ENCODE data around the gene ZBTB7C. TPM values are rescaled to one million over a fixed set of nuclear protein-coding genes. Genes with fewer than 3 reads are reported as not detected.

ZBTB7C gene
- total RNA-seq, 6 experiments from 2014 or later = not detected

DNA sequence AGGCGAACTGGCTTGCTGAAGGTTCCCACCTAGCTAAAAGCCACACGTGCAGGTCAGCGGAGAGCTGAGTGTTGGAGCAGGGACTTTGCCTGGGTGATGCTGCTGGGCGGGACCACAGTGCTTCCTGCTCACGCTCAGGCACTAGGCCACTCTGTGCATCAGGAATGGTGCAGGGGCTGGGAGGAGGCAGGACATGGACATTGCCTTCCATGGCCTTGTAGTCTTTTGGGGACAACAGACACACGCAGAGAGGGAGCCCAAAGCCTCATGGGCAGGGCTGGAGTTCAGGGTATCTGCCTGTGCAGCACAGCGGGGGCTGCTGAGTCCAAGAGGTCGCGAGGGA, 207.2 kb downstream of the ZBTB7C start:
- H3K27me3 Mint-ChIP-seq (ENCODE audit: insufficient read depth) = peaks cover 29% of the 10 kb centered on the region
- no peak overlapping the region for H3K4me3 Mint-ChIP-seq
- H3K4me1 Mint-ChIP-seq (ENCODE audit: low read depth) = no peaks in the 10 kb centered on the region
- TF ChIP-seq, protein P1, sequence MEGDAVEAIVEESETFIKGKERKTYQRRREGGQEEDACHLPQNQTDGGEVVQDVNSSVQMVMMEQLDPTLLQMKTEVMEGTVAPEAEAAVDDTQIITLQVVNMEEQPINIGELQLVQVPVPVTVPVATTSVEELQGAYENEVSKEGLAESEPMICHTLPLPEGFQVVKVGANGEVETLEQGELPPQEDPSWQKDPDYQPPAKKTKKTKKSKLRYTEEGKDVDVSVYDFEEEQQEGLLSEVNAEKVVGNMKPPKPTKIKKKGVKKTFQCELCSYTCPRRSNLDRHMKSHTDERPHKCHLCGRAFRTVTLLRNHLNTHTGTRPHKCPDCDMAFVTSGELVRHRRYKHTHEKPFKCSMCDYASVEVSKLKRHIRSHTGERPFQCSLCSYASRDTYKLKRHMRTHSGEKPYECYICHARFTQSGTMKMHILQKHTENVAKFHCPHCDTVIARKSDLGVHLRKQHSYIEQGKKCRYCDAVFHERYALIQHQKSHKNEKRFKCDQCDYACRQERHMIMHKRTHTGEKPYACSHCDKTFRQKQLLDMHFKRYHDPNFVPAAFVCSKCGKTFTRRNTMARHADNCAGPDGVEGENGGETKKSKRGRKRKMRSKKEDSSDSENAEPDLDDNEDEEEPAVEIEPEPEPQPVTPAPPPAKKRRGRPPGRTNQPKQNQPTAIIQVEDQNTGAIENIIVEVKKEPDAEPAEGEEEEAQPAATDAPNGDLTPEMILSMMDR (IDR thresholded peaks at IDR 0.05) = no peak
- no peak overlapping the region for H3K27ac Mint-ChIP-seq
- H3K36me3 Mint-ChIP-seq (ENCODE audit: low read depth) = no peaks in the 10 kb centered on the region
- no peaks in the 10 kb centered on the region for H3K9me3 Mint-ChIP-seq
- no peak for DNase-seq

DNA sequence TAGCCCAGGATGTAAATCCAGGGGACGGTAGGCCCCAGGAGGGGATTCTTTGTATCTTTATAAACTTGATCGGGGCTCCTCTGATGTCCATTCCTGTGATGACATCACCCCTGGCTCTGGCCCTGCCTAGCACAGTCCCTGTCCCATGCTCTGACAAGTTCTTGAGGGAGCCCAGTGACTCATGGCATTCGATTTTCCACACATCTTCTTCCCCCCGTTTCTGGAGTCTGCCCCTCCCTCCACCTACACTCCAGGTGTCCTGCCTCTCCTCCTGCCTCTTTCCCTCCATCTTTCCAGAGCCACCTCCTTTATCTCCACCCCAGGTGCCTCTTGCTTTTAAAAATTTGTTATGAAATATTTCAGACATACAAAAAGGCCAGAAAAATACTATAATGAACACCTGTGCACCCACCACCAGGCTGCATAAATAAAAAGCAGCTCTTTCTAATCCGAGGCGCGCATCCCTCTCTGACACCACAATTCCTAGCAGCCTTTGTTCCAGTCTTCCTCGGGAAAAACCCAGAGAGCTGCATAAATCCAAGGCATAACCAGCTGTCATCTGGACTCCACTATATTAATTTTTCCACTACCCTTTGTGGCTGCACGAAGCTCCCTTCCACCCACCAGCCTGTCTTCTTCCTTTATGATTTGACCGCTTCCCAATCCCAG, 207.7 kb downstream of the ZBTB7C start:
- peaks cover 31% of the 10 kb centered on the region for H3K27me3 Mint-ChIP-seq (ENCODE audit: insufficient read depth)

DNA sequence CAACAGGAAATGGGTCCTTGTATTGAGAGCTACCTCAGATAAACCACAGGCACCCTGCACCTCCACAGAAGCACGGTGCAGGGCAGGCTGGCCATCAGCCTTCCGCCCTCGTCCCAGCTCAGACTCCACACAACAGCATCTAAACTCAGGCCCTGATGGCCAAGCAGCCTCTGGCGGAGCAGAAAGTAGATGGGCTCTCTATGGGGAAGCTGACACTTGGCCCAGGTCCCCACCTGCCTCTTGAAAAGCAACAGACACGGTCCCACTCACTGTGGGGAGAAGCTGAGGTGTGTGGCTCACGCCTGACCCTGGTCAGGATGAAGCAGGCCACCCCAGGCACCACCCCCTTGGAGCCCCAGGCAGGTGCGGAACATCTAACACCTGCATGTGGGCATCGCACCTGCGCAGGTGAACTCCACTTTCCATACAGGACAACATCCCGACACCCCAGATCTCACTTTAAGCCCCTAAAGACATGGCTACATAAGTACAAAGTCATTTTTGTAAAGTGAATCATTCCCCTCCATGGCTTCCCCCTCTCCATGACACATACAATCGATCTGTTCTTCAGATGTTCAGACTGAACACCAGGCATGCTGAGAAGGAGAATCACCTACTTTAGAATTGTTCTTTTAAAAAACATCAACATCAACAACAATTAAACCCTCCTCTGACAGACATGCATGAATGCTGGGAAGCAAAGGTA, 208.4 kb downstream of the ZBTB7C start:
- H3K9me3 Mint-ChIP-seq = no peaks in the 10 kb centered on the region
- no peak for DNase-seq
- TF ChIP-seq, protein P1 (IDR thresholded peaks at IDR 0.05) = no peak
- no peak overlapping the region for H3K4me3 Mint-ChIP-seq
- no peaks in the 10 kb centered on the region for H3K36me3 Mint-ChIP-seq (ENCODE audit: low read depth)
- peaks cover 33% of the 10 kb centered on the region for H3K27me3 Mint-ChIP-seq (ENCODE audit: insufficient read depth)
- no peak overlapping the region for H3K27ac Mint-ChIP-seq
- H3K4me1 Mint-ChIP-seq (ENCODE audit: low read depth) = no peaks in the 10 kb centered on the region

More for the DNA sequence above, 207.7 kb downstream of the ZBTB7C start:
- no peak overlapping the region for H3K27ac Mint-ChIP-seq
- no peaks in the 10 kb centered on the region for H3K4me1 Mint-ChIP-seq (ENCODE audit: low read depth)
- TF ChIP-seq, protein P1 (IDR thresholded peaks at IDR 0.05) = no peak
- H3K36me3 Mint-ChIP-seq (ENCODE audit: low read depth) = no peaks in the 10 kb centered on the region
- no peak overlapping the region for H3K4me3 Mint-ChIP-seq
- H3K9me3 Mint-ChIP-seq = no peaks in the 10 kb centered on the region
- no peak for DNase-seq

DNA sequence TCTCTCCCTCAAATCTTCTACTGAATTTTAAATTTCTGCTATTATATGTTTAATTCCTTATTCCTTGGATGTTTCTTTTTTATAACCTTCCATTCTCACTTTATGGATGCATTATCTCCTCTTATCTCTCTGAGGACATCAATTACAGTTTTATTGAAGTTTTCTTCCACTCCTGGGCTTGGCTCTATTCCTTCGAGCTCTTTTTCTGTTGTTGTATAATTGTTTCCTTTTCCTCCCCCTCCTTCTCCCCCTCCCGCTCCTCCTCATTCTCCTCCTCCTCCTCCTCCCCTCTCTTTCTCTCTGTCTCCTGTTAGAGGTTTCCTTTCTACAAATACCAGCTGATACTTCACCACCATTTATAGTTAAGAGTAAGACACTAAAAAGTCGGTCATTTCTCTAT, 209.8 kb downstream of the ZBTB7C start:
- no peak for DNase-seq
- H3K4me1 Mint-ChIP-seq (ENCODE audit: low read depth) = no peaks in the 10 kb centered on the region
- H3K27ac Mint-ChIP-seq = no peak overlapping the region
- TF ChIP-seq, protein P1 (IDR thresholded peaks at IDR 0.05) = no peak
- peaks cover 37% of the 10 kb centered on the region for H3K27me3 Mint-ChIP-seq (ENCODE audit: insufficient read depth)
- H3K4me3 Mint-ChIP-seq = no peak overlapping the region
- H3K36me3 Mint-ChIP-seq (ENCODE audit: low read depth) = no peaks in the 10 kb centered on the region
- no peaks in the 10 kb centered on the region for H3K9me3 Mint-ChIP-seq

DNA sequence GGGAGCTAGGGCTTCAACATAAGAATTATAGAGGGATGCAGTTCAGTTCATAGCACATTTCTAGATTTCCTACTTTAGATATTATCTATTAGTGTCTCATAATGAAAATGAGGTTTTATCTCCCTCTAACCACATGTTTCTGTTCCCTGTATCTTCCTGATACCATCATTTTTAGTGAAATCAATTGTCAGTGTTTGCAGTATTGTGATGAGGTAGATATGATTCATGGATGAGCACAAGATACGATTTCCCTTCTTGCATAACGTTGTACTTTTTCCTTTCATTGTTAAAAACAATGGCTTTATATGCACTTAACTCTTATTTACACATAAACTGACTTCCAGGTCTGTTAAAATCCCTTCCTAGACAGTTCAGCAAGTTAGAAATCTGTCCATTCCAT, 211.4 kb downstream of the ZBTB7C start:
- no peak overlapping the region for H3K4me3 Mint-ChIP-seq
- no peaks in the 10 kb centered on the region for H3K36me3 Mint-ChIP-seq (ENCODE audit: low read depth)
- TF ChIP-seq, protein P1 (IDR thresholded peaks at IDR 0.05) = no peak
- H3K4me1 Mint-ChIP-seq (ENCODE audit: low read depth) = no peaks in the 10 kb centered on the region
- no peak for DNase-seq
- H3K27me3 Mint-ChIP-seq (ENCODE audit: insufficient read depth) = peaks cover 44% of the 10 kb centered on the region
- H3K9me3 Mint-ChIP-seq = no peaks in the 10 kb centered on the region
- H3K27ac Mint-ChIP-seq = no peak overlapping the region

Data from HFFc6 (cell line).